ENCODE measurements around the gene SLC16A6.
"Not testable (repeated sequence)": the region's sequence is repeated elsewhere in the genome, so short reads cannot be mapped to it uniquely, and the experiment has no call there.

The SLC16A6 gene

DNA sequence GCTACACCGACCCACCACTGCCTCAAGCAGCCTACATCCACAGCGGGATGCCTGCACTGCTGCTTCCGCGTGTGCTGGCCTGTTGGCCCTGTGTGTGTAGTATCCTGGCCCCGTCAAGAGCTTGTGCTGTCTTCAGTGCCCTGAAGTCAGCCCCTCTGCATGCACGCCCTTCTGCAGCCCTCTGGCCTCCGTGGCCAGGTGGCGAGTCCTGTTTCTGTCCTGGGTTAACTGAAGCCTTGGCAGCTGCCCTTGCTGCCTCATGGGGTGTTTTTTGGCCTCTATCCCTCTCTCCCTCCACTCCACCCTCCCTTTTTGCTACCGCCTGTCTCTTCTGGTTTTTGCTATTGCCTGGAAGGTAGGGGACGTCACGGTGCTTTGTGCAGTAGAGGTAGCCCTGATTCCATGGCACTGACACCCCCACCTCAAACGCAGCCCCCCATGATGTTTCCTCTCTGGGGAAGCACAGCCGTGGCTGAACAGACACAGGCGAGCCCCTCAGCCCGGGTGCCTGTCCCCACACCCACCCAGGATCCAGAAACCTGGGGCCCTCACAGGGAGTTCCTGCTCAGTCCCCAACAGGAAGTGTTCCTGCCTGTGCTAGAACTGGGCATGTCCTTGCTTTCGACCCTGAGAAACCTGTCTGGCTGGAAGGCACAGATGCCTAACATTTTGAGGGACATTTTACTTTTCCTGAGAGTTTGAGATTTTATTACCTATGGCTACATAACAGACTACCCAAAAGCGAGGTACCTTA lies 61.9 kb downstream of the SLC16A6 start:
- TF ChIP-seq TAF1 (IDR thresholded peaks at IDR 0.05; ENCODE audit: low read depth, low read length) (no peak), POLR2AphosphoS5 (IDR thresholded peaks at IDR 0.05; ENCODE audit: low read depth, low read length) (no peak), SPI1 (IDR thresholded peaks at IDR 0.05; ENCODE audit: low read depth, low read length) (no peak), PAX5 (IDR thresholded peaks at IDR 0.05; ENCODE audit: insufficient read depth, low read length, severe bottlenecking) (no peak), POLR2A (IDR thresholded peaks at IDR 0.05; ENCODE audit: low read depth, low read length) (no peak), POU2F2 (IDR thresholded peaks at IDR 0.05; ENCODE audit: low read depth, low read length) (no peak)
- FAIRE-seq (no peak), DNase-seq (ENCODE audit: insufficient read length, low spot score) (no peak)

DNA sequence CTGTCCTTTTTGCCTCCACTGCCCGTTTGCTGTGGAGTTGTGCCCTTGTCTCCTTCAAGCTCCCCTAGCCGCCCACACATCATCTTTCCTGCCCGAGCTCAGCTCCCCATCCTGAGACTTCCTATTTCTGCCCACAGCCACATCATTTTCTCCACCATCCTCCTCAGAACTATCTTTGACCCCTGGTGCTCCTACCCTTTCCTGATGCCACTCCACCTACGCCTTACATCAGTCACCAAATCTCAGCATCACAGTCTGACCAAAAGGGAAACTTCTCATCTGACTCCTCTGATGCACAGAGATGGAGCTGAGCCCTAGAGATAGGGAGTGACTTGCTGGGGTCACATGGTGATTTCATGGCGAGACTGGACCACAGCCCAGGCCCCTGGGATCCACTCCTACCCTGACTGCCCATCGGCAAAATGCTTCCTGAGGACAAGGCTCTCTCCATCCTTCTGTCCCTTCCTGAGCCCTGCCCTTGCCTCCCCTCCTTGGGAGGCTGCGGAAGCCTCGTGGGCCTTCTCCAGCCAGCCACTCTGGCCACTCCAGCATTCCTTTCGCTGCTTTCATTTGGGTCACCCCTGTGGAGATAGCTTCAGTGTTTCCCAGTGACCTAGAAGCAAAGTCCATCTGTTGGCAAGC lies 62.8 kb downstream of the SLC16A6 start:
- not testable (repeated sequence) for FAIRE-seq

DNA sequence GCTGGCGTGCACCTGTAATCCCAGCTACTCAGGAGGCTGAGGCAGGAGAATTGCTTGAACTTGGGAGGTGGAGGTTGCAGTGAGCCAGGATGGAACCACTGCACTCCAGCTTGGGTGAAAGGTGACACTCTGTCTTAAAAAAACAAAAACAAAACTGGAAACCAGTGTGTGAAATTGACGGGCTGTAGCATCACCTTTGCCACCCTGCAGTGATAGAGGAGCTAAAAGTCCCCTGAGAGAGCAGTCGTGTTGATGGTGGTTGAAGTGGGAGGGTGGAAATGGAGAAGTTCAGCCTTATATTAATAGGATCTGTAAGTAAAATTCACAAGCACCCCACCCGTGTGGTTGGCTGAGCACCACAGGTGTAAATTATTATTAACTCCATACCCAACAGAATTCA lies 65.9 kb downstream of the SLC16A6 start:
- not testable (repeated sequence) for DNase-seq (ENCODE audit: insufficient read length, low spot score); FAIRE-seq

More for the DNA sequence above, 62.8 kb downstream of the SLC16A6 start:
- not testable (repeated sequence) for DNase-seq (ENCODE audit: insufficient read length, low spot score)

DNA sequence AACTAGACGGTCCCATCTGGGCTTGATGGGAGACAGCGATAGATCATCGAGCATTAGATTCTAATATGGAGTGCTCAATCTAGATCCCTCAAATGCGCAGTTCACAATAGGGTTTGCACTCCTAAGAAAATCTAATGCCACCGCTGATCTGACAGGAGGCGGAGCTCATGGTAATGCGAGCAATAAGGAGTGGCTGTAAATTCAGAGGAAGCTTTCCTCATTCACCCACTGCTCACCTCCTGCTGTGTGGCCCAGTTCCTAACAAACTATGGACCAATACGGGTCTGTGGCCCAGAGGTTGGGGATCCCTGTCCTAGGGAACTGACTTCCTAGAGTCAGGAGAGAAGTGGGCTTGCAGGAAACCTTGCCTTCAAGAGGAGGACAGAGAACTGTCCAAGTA lies 68.3 kb downstream of the SLC16A6 start:
- no peak for TF ChIP-seq SPI1 (IDR thresholded peaks at IDR 0.05; ENCODE audit: low read depth, low read length)
- no peak for TF ChIP-seq TAF1 (IDR thresholded peaks at IDR 0.05; ENCODE audit: low read depth, low read length)
- no peak for TF ChIP-seq PAX5 (IDR thresholded peaks at IDR 0.05; ENCODE audit: insufficient read depth, low read length, severe bottlenecking)
- no peak for TF ChIP-seq POLR2A (IDR thresholded peaks at IDR 0.05; ENCODE audit: low read depth, low read length)
- no peak for TF ChIP-seq POU2F2 (IDR thresholded peaks at IDR 0.05; ENCODE audit: low read depth, low read length)
- no peak for TF ChIP-seq POLR2AphosphoS5 (IDR thresholded peaks at IDR 0.05; ENCODE audit: low read depth, low read length)
- DNase-seq (ENCODE audit: insufficient read length, low spot score) (no peak), FAIRE-seq (no peak)

DNA sequence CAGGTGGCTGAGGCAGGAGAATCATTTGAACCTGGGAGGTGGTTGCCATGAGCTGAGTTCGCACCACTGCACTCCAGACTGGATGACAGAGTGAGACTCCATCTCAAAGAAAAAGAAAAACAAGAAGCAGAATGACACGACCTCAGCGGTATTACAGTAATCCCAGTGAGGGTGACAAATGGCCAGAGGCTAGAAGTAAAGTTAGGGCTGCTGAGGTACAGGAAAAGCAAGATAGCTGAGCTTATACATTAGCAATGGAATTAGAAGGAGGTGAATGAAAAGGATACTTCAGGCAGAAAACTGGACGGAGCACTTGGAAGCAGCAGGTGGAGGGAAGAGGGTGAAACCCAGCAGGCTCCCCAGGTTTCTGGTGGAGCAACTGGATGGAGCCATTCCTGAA lies 69.1 kb downstream of the SLC16A6 start:
- FAIRE-seq (no peak), DNase-seq (ENCODE audit: insufficient read length, low spot score) (no peak)
- no peak for TF ChIP-seq POU2F2 (IDR thresholded peaks at IDR 0.05; ENCODE audit: low read depth, low read length)
- no peak for TF ChIP-seq POLR2AphosphoS5 (IDR thresholded peaks at IDR 0.05; ENCODE audit: low read depth, low read length)
- no peak for TF ChIP-seq PAX5 (IDR thresholded peaks at IDR 0.05; ENCODE audit: insufficient read depth, low read length, severe bottlenecking)
- no peak for TF ChIP-seq POLR2A (IDR thresholded peaks at IDR 0.05; ENCODE audit: low read depth, low read length)
- no peak for TF ChIP-seq TAF1 (IDR thresholded peaks at IDR 0.05; ENCODE audit: low read depth, low read length)
- TF ChIP-seq SPI1 (IDR thresholded peaks at IDR 0.05; ENCODE audit: low read depth, low read length), result no peak

DNA sequence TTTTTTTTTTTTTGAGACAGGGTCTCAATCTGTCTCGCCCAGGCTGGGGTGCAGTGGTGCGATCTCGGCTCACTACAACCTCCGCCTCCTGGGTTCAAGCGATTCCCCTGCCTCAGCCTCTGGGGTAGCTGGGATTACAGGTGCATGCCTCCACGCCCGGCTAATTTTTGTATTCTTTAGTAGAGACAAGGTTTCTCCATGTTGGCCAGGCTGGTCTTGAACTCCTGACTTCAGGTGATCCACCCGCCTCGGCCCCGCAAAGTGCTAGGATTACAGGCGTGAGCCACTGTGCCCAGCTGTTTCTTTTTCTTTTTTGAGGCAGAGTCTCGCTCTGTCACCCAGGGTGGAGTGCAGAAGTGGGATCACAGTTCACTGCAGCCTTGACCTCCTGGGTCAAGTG lies 70.1 kb downstream of the SLC16A6 start:
- not testable (repeated sequence) for FAIRE-seq; DNase-seq (ENCODE audit: insufficient read length, low spot score)

DNA sequence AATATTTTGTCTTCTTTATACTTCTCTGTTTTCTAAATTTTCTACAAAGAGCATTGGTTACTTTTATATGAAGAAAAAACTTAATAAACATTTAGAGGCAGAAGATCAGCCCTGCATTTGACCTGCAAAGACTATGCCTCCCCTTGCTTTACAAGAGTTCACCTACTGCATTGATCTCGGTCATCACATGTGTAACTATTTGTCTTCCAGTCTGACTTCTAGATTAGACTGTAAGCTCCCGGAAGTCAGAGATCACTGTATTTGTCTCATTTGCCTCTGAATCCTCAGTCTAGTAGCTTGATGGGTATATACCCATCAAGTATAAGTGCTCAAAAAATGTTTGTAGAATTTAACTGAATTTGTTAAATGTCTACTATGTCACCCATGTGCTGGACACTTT lies 70.7 kb downstream of the SLC16A6 start:
- not testable (repeated sequence) for FAIRE-seq; DNase-seq (ENCODE audit: insufficient read length, low spot score)

DNA sequence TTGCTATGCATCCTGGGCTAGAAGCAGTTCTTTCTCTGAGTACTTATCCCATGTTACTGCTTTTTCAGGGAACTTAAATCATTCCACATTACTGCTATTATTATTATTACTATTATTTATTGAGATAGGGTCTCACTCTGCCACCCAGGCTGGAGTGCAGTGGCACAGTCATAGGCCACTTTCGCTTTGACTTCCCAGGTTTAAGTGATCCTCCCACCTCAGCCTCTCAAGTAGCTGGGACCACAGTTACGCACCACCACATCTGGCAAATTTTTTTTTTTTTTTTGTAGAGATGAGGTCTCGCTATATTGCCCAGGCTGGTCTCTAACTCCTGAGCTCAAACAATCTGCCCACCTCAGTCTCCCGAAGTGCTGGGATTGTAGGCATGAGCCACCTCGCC lies 71.5 kb downstream of the SLC16A6 start:
- not testable (repeated sequence) for DNase-seq (ENCODE audit: insufficient read length, low spot score); FAIRE-seq
